Activated B cell treated with CpG ODN at 0.5 μM for 24 hours (primary cell): ENCODE results near the gene ARFGAP1. TPM values are rescaled to one million over a fixed set of nuclear protein-coding genes. Genes with fewer than 3 reads are reported as not detected.

Experiments used
- ATAC-seq: fragments of 200-7000 bp; cut with Tn5 transposase; one replicate; pipeline ENCODE4 v1.10.0; 2021; ENCODE audit warnings: low read depth, mild to moderate bottlenecking, moderate library complexity
- CTCF ChIA-PET: fragments of 350-600 bp; sonication (Branson Sonifier 250); formaldehyde crosslinking; loops from one replicate; lab custom pipeline; 2021; ENCODE audit warnings: antibody characterized with exemption; lab: Charles Lee
- POLR2A ChIA-PET: fragments of 350-600 bp; sonication (Branson Sonifier 250); formaldehyde crosslinking; loops from one replicate; lab custom pipeline; 2021; ENCODE audit warnings: antibody characterized with exemption; lab: Charles Lee
- DNase-seq: peaks from one replicate; pipeline ENCODE4 v3.0.0; 2022
- H3K27ac Mint-ChIP-seq: one replicate; pipeline ENCODE4 v1.8.0; 2020; ENCODE audit warnings: mixed read lengths
- H3K27me3 Mint-ChIP-seq: one replicate; pipeline ENCODE4 v1.8.0; 2021; ENCODE audit warnings: mixed read lengths
- H3K36me3 Mint-ChIP-seq: one replicate; pipeline ENCODE4 v1.8.0; 2021; ENCODE audit warnings: low read depth, mixed read lengths
- H3K4me1 Mint-ChIP-seq: one replicate; pipeline ENCODE4 v1.8.0; 2021; ENCODE audit warnings: mixed read lengths
- H3K4me3 Mint-ChIP-seq: one replicate; pipeline ENCODE4 v1.8.0; 2020; ENCODE audit warnings: mild to moderate bottlenecking, mixed read lengths
- H3K9me3 Mint-ChIP-seq: one replicate; pipeline ENCODE4 v1.8.0; 2020; ENCODE audit warnings: mixed read lengths
- CTCF ChIP-seq: fragments of 200-600 bp; IDR thresholded peaks from one replicate; pipeline ENCODE4 v1.8.0; 2022; ENCODE audit warnings: antibody characterized with exemption, mild to moderate bottlenecking
- intact Hi-C: fragments of 100-400 bp; cut with micrococcal nuclease; formaldehyde crosslinking; loops from one replicate; pipeline ENCODE4 v1.15.1; 2024
- total RNA-seq: library from RNA; stranded (reverse); gene quantifications from 2 replicates; pipeline ENCODE4 v1.2.3, GENCODE V29; 2022

The ARFGAP1 gene
- total RNA-seq, 1 donor from 2014 or later: 85.8 TPM

GRCh38 chr20:63317061-63317460, 44.4 kb downstream of the ARFGAP1 start:
- H3K9me3 Mint-ChIP-seq: no peaks in the 10 kb centered on the region
- ChIA-PET POLR2A (no interaction called here), CTCF (no interaction called here)
- no peak overlapping the region for H3K4me3 Mint-ChIP-seq
- H3K27ac Mint-ChIP-seq: no peak overlapping the region
- H3K36me3 Mint-ChIP-seq: no peaks in the 10 kb centered on the region
- DNase-seq: no peak
- no peaks in the 10 kb centered on the region for H3K4me1 Mint-ChIP-seq
- H3K27me3 Mint-ChIP-seq: peaks cover 1% of the 10 kb centered on the region
- intact Hi-C loops: no loop called here
- no peak for ATAC-seq
- TF ChIP-seq CTCF: no peak

GRCh38 chr20:63317601-63318291, 45.1 kb downstream of the ARFGAP1 start:
- no peak overlapping the region for H3K4me3 Mint-ChIP-seq

GRCh38 chr20:63318391-63319163, 46.0 kb downstream of the ARFGAP1 start:
- Mint-ChIP-seq H3K4me3 (no peak overlapping the region), H3K27me3 (peaks cover 1% of the 10 kb centered on the region), H3K4me1 (no peaks in the 10 kb centered on the region), H3K27ac (no peak overlapping the region), H3K9me3 (no peaks in the 10 kb centered on the region), H3K36me3 (no peaks in the 10 kb centered on the region)
- ChIA-PET CTCF (no interaction called here), POLR2A (no interaction called here)
- no peak for DNase-seq
- ATAC-seq: no peak
- no peak for TF ChIP-seq CTCF
- intact Hi-C loops: no loop called here

More at GRCh38 chr20:63317601-63318291, 45.1 kb downstream of the ARFGAP1 start:
- ChIA-PET CTCF (no interaction called here), POLR2A (no interaction called here)
- ATAC-seq (no peak), DNase-seq (no peak)
- Mint-ChIP-seq H3K9me3 (no peaks in the 10 kb centered on the region), H3K36me3 (no peaks in the 10 kb centered on the region), H3K27me3 (peaks cover 1% of the 10 kb centered on the region), H3K27ac (no peak overlapping the region), H3K4me1 (no peaks in the 10 kb centered on the region)
- no peak for TF ChIP-seq CTCF
- intact Hi-C loops: no loop called here

- intact Hi-C loops: no loop called here
- H3K27me3 Mint-ChIP-seq: peaks cover 1% of the 10 kb centered on the region
These were observed 46.8 kb downstream of the ARFGAP1 start for GRCh38 chr20:63319164-63320040.

More at GRCh38 chr20:63319164-63320040, 46.8 kb downstream of the ARFGAP1 start:
- ChIA-PET CTCF (no interaction called here), POLR2A (no interaction called here)
- no peak overlapping the region for H3K4me3 Mint-ChIP-seq
- H3K4me1 Mint-ChIP-seq: no peaks in the 10 kb centered on the region
- ATAC-seq: no peak
- no peak for TF ChIP-seq CTCF
- no peaks in the 10 kb centered on the region for H3K9me3 Mint-ChIP-seq
- no peak for DNase-seq
- no peaks in the 10 kb centered on the region for H3K36me3 Mint-ChIP-seq
- no peak overlapping the region for H3K27ac Mint-ChIP-seq
